GM12878 (cell line): ENCODE measurements around the gene MITF. TPM values are rescaled to one million over a fixed set of nuclear protein-coding genes. Genes with fewer than 3 reads are reported as not detected.

Source experiments
- ATAC-seq: fragments of 200-7000 bp; cut with Tn5 transposase; 3 replicates; pipeline ENCODE4 v1.9.1; 2020; ENCODE audit warnings: mild to moderate bottlenecking, moderate library complexity
- BruUV-seq: library from RNA; stranded (reverse); fragments of 400-500 nt; replicated peaks from 2 replicates; lab custom pipeline; 2021; lab: Mats Ljungman, UMichigan
- CTCF ChIA-PET: fragments of 300-600 bp; sonication (Branson Sonifier 250); formaldehyde crosslinking; extraction: SDS; loops from one replicate; lab custom pipeline; 2021; ENCODE audit warnings: inconsistent platforms; lab: Yijun Ruan, JAX
- POLR2A ChIA-PET: fragments of 350-600 bp; formaldehyde crosslinking; extraction: SDS; loops from one replicate; lab custom pipeline; 2021; ENCODE audit warnings: inconsistent platforms; lab: Charles Lee
- RAD21 ChIA-PET: fragments of 300-600 bp; sonication (Branson Sonifier 250); formaldehyde crosslinking; loops from one replicate; lab custom pipeline; 2023; ENCODE audit warnings: antibody characterized with exemption; ENCODE audit not compliant: unreplicated experiment; lab: Charles Lee
- SMC1A ChIA-PET: fragments of 300-600 bp; sonication (Branson Sonifier 250); formaldehyde crosslinking; loops from one replicate; lab custom pipeline; 2023; ENCODE audit not compliant: unreplicated experiment, uncharacterized antibody; lab: Charles Lee
- DNase-seq: peaks from one replicate; pipeline ENCODE4 v3.0.0-alpha.2; 2011; ENCODE audit warnings: low read depth, low spot score
- FAIRE-seq: peaks from 3 replicates; lab custom pipeline; 2011; peaks lifted over from hg19 to GRCh38; lab: Jason Lieb, UNC
- H2AFZ ChIP-seq: 2 replicates; pipeline ENCODE4 v1.6.0; 2011; ENCODE audit warnings: low read depth, low read length, control low read depth; ENCODE audit not compliant: control insufficient read depth
- H3K27ac ChIP-seq: 2 replicates; pipeline ENCODE4 v1.5.1; 2011; ENCODE audit warnings: control low read depth; ENCODE audit not compliant: control insufficient read depth, insufficient read depth
- H3K27me3 ChIP-seq, 2 experiments: replicated peaks in 1 of 2; 2 replicates each; pipeline versions ENCODE4 v1.6.0 to v1.6.1; 2011; ENCODE audit warnings: low read length in 1 of 2; ENCODE audit not compliant: control insufficient read depth in 2 of 2, insufficient read depth in 2 of 2
- H3K36me3 ChIP-seq, 2 experiments: 2 replicates each; pipeline ENCODE4 v1.5.1; 2011; ENCODE audit warnings: low read length in 1 of 2; ENCODE audit not compliant: control insufficient read depth in 2 of 2, insufficient read depth in 2 of 2
- H3K4me1 ChIP-seq: 2 replicates; pipeline ENCODE4 v1.6.1; 2011; ENCODE audit warnings: mild to moderate bottlenecking, low read length, moderate library complexity, mixed read lengths; ENCODE audit not compliant: control insufficient read depth, insufficient read depth
- H3K4me2 ChIP-seq: 2 replicates; pipeline ENCODE4 v1.6.0; 2011; ENCODE audit warnings: control low read depth; ENCODE audit not compliant: control insufficient read depth, insufficient read depth
- H3K4me3 ChIP-seq: fragments of 200-600 bp; sonication (generic); 2 replicates; pipeline ENCODE4 v1.5.1; 2016
- H3K79me2 ChIP-seq: 2 replicates; pipeline ENCODE4 v1.6.0; 2011; ENCODE audit warnings: low read length; ENCODE audit not compliant: control insufficient read depth, insufficient read depth
- H3K9ac ChIP-seq: 2 replicates; pipeline ENCODE4 v1.8.0; 2011; ENCODE audit warnings: low read length, control low read depth, mixed read lengths; ENCODE audit not compliant: control insufficient read depth, insufficient read depth
- H3K9me3 ChIP-seq: replicated peaks from 3 replicates; pipeline ENCODE4 v1.5.1; 2011; ENCODE audit warnings: mild to moderate bottlenecking, low read length; ENCODE audit not compliant: control insufficient read depth, insufficient read depth
- H4K20me1 ChIP-seq: 2 replicates; pipeline ENCODE4 v1.6.0; 2011; ENCODE audit not compliant: control insufficient read depth, insufficient read depth
- ASH2L ChIP-seq: fragments of 300-600, 200-600 bp; sonication (generic); IDR thresholded peaks from 2 replicates; pipeline ENCODE4 v1.6.1; 2017; ENCODE audit warnings: low read depth, mild to moderate bottlenecking, borderline replicate concordance
- MLLT1 ChIP-seq: fragments of 450-650 bp; IDR thresholded peaks from 2 replicates; pipeline ENCODE4 v1.6.1; 2016; ENCODE audit warnings: mild to moderate bottlenecking
- ZBTB33 ChIP-seq: fragments of 450-650 bp; IDR thresholded peaks from 2 replicates; pipeline ENCODE4 v1.6.1; 2017; ENCODE audit warnings: mild to moderate bottlenecking
- ZBTB4 ChIP-seq: fragments of 450-650 bp; formaldehyde crosslinking; IDR thresholded peaks from 2 replicates; pipeline ENCODE4 v1.4.0; 2022; ENCODE audit warnings: mild to moderate bottlenecking, moderate library complexity
- WGBS: methylation state at CpG from one replicate; pipeline ENCODE4 v1.1.6; 2016; ENCODE audit warnings: low lambda C conversion rate; ENCODE audit not compliant: insufficient replicate concordance, insufficient coverage; ENCODE audit errors: missing lambda C conversion rate; 5-methylcytosine and 5-hydroxymethylcytosine counted together
- in situ Hi-C: fragments of 300-500 bp; cut with MboI; formaldehyde crosslinking; loops from 9 replicates; pipeline ENCODE4 v1.14.3; 2018; ENCODE audit warnings: mixed read lengths
- intact Hi-C: fragments of 100-400 bp; cut with micrococcal nuclease; formaldehyde crosslinking; loops from one replicate; pipeline ENCODE4 v1.14.2; 2022; ENCODE audit not compliant: unreplicated experiment
- polyA plus RNA-seq, 11 experiments: library from polyadenylated mRNA; depleted of rRNA in 4 of 11; unstranded in 6 of 11; stranded (reverse) in 5 of 11; fragments of >200 nt; fragmentation: Nextera tagmentation in 4 of 11; fragmentation: Illumina TruSeq in 1 of 11; extraction: Ambion mirVana in 4 of 11; extraction: Trizol in 1 of 11; gene quantifications; 1 replicate in 1 of 11; 2 replicates in 10 of 11; pipeline versions ENCODE4 v1.2.1 to v1.2.3, GENCODE V29; 2011 to 2016; ENCODE audit warnings: inconsistent platforms in 2 of 11, missing spikeins in 2 of 11, low read depth in 1 of 11
- total RNA-seq, 4 experiments: library from RNA; depleted of rRNA in 3 of 4; stranded (reverse); fragments of >200 nt in 3 of 4; fragmentation: Illumina TruSeq in 1 of 4; extraction: Trizol in 1 of 4; gene quantifications; 2 replicates each; pipeline versions ENCODE4 v1.2.1 to v1.2.3, GENCODE V29; 2013 to 2021
- TF ChIP-seq, protein P1 (sequence below): IDR thresholded peaks from 2 replicates; pipeline ENCODE4 v1.6.1; 2011; ENCODE audit warnings: low read depth, low read length, improper control_type of control experiment, borderline replicate concordance

MITF gene
- total and polyA plus RNA-seq, 10 of the 15 experiments (the other 5 are each of a cell fraction or from before 2014, with no cell fraction given): under 0.01 to 0.90 (median 0.06) TPM; not detected in 3

- ATAC-seq (no peak), FAIRE-seq (no peak), DNase-seq (no peak)
- no peak overlapping the region for H3K9ac ChIP-seq
- ChIA-PET CTCF (no interaction called here), SMC1A (no interaction called here), POLR2A (no interaction called here), RAD21 (no interaction called here)
- no peaks in the 10 kb centered on the region for H4K20me1 ChIP-seq
- H3K4me3 ChIP-seq: no peak overlapping the region
- no peaks in the 10 kb centered on the region for H3K36me3 ChIP-seq
- H2AFZ ChIP-seq: no peak overlapping the region
- WGBS: 39% methylated on average over 5 of the region's 5 CpGs
- in situ Hi-C loops: no loop called here
- no peaks in the 10 kb centered on the region for H3K79me2 ChIP-seq
- BruUV-seq: no TSS peak
- no peak overlapping the region for H3K4me2 ChIP-seq
- no peaks in the 10 kb centered on the region for H3K27me3 ChIP-seq
- no peak overlapping the region for H3K27ac ChIP-seq
- H3K4me1 ChIP-seq: no peaks in the 10 kb centered on the region
- TF ChIP-seq ZBTB4 (no peak), ZBTB33 (no peak), ASH2L (no peak), MLLT1 (no peak)
- TF ChIP-seq, protein P1, sequence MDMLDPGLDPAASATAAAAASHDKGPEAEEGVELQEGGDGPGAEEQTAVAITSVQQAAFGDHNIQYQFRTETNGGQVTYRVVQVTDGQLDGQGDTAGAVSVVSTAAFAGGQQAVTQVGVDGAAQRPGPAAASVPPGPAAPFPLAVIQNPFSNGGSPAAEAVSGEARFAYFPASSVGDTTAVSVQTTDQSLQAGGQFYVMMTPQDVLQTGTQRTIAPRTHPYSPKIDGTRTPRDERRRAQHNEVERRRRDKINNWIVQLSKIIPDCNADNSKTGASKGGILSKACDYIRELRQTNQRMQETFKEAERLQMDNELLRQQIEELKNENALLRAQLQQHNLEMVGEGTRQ: no peak
- TF ChIP-seq, all 136 proteins: peak for 0
- H3K9me3 ChIP-seq: no peaks in the 10 kb centered on the region
- intact Hi-C loops: no loop called here
These were observed 38.3 kb downstream of the MITF start for GRCh38 chr3:69777582-69777967.
